Measurements from ENCODE around the gene OR7G2.

The OR7G2 gene

DNA sequence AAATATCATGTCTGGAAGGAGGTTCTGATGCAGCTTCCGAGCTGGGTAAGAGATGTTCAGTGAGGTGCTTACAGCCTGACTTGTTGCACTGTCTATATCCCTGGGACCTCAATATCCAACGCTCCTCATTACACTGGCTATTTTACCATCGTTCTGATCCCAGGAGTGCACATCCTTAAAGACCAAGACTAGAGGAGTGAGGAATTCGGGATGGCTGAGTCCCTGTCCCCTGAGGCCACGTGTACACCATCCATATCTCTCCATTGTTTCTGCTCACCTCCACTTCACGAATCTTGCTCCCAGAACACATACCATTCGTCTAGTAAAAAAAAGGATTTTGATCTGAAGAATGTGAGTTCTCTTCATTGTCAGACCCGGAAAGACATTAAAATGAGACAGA, at the start of gene OR7G2:
Gene OR7G2, minus strand, starts transcription at position 101 of the 400 bp plus-strand sequence. CDS start 4,232 bp downstream, outside the sequence.
- ChIA-PET CTCF (interaction anchor here (1.2 kb wide), 1 partner anchor 200 kb away, joined by 3 read pairs; no protein-coding TSS in a partner anchor), POLR2A (no interaction called here)

DNA sequence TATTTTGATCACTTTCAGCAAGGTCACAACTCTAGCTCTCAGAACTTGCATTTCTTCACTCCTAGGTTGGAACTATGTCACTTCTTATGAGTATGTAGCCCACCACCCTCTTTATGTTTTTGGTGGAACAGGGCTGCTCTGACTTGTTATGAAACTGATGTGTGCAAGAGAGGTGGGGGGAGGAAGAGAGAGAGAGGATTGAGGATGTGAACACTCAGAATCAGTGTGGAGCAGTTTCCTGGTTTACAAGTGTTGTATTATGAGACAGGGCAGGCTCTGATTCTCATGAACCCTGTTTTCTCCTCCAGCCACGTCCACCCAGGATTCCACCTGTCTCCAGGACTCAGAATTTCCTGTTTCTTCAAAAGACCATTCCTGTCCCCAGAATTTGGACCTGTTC, 49.0 kb upstream of the OR7G2 start:
- TF ChIP-seq ZNF384 (IDR thresholded peaks at IDR 0.05), result no peak
- TF ChIP-seq SP1 (IDR thresholded peaks at IDR 0.05), result no peak
- TF ChIP-seq HDGF (IDR thresholded peaks at IDR 0.05; ENCODE audit: borderline replicate concordance), result no peak
- no peak for TF ChIP-seq LEF1 (IDR thresholded peaks at IDR 0.05; ENCODE audit: borderline replicate concordance)
- TF ChIP-seq FOXM1 (IDR thresholded peaks at IDR 0.05; ENCODE audit: borderline replicate concordance), result no peak
- ChIA-PET CTCF (no interaction called here), POLR2A (no interaction called here)
- no peak for DNase-seq (ENCODE audit: extremely low spot score)

More for the DNA sequence above, at the start of gene OR7G2:
- no peak for DNase-seq (ENCODE audit: extremely low spot score)
- TF ChIP-seq ARNT (IDR thresholded peaks at IDR 0.05), result no peak
- TF ChIP-seq FOXA1 (IDR thresholded peaks at IDR 0.05), result no peak
- TF ChIP-seq SUZ12 (IDR thresholded peaks at IDR 0.05), result no peak
- TF ChIP-seq HDGF (IDR thresholded peaks at IDR 0.05; ENCODE audit: borderline replicate concordance), result no peak
- TF ChIP-seq CTBP1 (IDR thresholded peaks at IDR 0.05; ENCODE audit: borderline replicate concordance), result no peak
- no peak for TF ChIP-seq LEF1 (IDR thresholded peaks at IDR 0.05; ENCODE audit: borderline replicate concordance)
- TF ChIP-seq, protein P1, sequence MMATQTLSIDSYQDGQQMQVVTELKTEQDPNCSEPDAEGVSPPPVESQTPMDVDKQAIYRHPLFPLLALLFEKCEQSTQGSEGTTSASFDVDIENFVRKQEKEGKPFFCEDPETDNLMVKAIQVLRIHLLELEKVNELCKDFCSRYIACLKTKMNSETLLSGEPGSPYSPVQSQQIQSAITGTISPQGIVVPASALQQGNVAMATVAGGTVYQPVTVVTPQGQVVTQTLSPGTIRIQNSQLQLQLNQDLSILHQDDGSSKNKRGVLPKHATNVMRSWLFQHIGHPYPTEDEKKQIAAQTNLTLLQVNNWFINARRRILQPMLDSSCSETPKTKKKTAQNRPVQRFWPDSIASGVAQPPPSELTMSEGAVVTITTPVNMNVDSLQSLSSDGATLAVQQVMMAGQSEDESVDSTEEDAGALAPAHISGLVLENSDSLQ (IDR thresholded peaks at IDR 0.05), result no peak
- TF ChIP-seq ZNF384 (IDR thresholded peaks at IDR 0.05), result no peak
- TF ChIP-seq L3MBTL2 (conservative IDR thresholded peaks at IDR 0.05), result no peak
- no peak for TF ChIP-seq SP1 (IDR thresholded peaks at IDR 0.05)
- no peak for TF ChIP-seq FOXM1 (IDR thresholded peaks at IDR 0.05; ENCODE audit: borderline replicate concordance)
- TF ChIP-seq FOXK2 (IDR thresholded peaks at IDR 0.05), result no peak
- TF ChIP-seq TARDBP (IDR thresholded peaks at IDR 0.05), result no peak
- no peak for TF ChIP-seq NFRKB (IDR thresholded peaks at IDR 0.05)
- TF ChIP-seq ELF4 (IDR thresholded peaks at IDR 0.05), result no peak
- TF ChIP-seq BHLHE40 (IDR thresholded peaks at IDR 0.05; ENCODE audit: borderline replicate concordance), result no peak

DNA sequence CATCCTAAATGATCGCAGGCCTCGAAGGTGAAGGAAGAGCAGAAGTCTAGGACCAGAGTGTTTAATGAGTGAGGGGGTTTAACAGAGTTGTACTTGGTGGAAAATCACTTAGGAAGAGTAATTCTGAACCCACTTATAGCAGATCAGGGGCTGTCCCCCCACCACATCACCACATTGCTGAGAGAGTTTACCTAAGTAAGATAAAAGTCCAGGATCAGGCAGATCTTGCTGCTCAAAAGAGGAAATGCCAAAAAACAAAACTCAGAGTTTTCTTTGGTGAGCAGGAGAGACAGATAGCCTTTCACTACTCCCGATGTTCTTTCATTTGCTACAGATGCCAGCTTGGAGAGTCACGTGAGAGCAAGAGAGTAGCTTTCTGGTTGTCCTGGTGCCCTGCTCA, 48.3 kb upstream of the OR7G2 start:
- no peak for DNase-seq (ENCODE audit: extremely low spot score)
- ChIA-PET CTCF (no interaction called here), POLR2A (no interaction called here)
- TF ChIP-seq BHLHE40 (IDR thresholded peaks at IDR 0.05; ENCODE audit: borderline replicate concordance), result no peak
- TF ChIP-seq, protein P1 (IDR thresholded peaks at IDR 0.05), result no peak
- no peak for TF ChIP-seq SUZ12 (IDR thresholded peaks at IDR 0.05)
- no peak for TF ChIP-seq ELF4 (IDR thresholded peaks at IDR 0.05)
- no peak for TF ChIP-seq SP1 (IDR thresholded peaks at IDR 0.05)
- no peak for TF ChIP-seq ARNT (IDR thresholded peaks at IDR 0.05)
- no peak for TF ChIP-seq FOXA1 (IDR thresholded peaks at IDR 0.05)
- no peak for TF ChIP-seq HDGF (IDR thresholded peaks at IDR 0.05; ENCODE audit: borderline replicate concordance)
- no peak for TF ChIP-seq CTBP1 (IDR thresholded peaks at IDR 0.05; ENCODE audit: borderline replicate concordance)
- TF ChIP-seq L3MBTL2 (conservative IDR thresholded peaks at IDR 0.05), result no peak
- TF ChIP-seq FOXK2 (IDR thresholded peaks at IDR 0.05), result no peak
- no peak for TF ChIP-seq NFRKB (IDR thresholded peaks at IDR 0.05)
- no peak for TF ChIP-seq FOXM1 (IDR thresholded peaks at IDR 0.05; ENCODE audit: borderline replicate concordance)
- TF ChIP-seq ZNF384 (IDR thresholded peaks at IDR 0.05), result no peak

DNA sequence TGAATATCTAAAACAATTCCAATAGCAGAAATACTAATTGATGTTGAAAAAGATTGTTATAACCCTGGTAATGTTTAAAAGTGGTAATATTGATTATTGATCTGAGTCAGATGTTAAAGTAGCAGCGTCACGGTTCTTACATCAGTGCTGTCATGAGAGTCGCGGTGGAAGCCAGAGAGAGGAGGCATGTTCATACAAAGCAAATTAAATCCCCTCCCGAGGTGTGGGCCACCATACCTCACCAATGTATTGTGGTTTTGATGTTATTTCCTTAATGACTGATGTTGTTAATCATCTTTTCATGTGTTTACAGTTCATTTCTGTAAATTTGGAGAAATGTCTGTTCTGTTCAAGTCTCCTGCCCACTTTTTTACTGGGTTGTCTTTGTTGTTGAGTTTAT, 44.1 kb upstream of the OR7G2 start:
- POLR2A ChIA-PET, result no interaction called here
- no peak for TF ChIP-seq L3MBTL2 (conservative IDR thresholded peaks at IDR 0.05)
- no peak for TF ChIP-seq HDGF (IDR thresholded peaks at IDR 0.05; ENCODE audit: borderline replicate concordance)
- no peak for TF ChIP-seq NFRKB (IDR thresholded peaks at IDR 0.05)
- TF ChIP-seq ELF4 (IDR thresholded peaks at IDR 0.05), result no peak
- no peak for TF ChIP-seq FOXA1 (IDR thresholded peaks at IDR 0.05)
- TF ChIP-seq BHLHE40 (IDR thresholded peaks at IDR 0.05; ENCODE audit: borderline replicate concordance), result no peak
- no peak for TF ChIP-seq SP1 (IDR thresholded peaks at IDR 0.05)
- no peak for TF ChIP-seq SUZ12 (IDR thresholded peaks at IDR 0.05)
- no peak for TF ChIP-seq ARNT (IDR thresholded peaks at IDR 0.05)
- TF ChIP-seq TARDBP (IDR thresholded peaks at IDR 0.05), result no peak
- TF ChIP-seq FOXK2 (IDR thresholded peaks at IDR 0.05), result no peak
- no peak for TF ChIP-seq ZNF384 (IDR thresholded peaks at IDR 0.05)
- TF ChIP-seq CTBP1 (IDR thresholded peaks at IDR 0.05; ENCODE audit: borderline replicate concordance), result no peak
- TF ChIP-seq, protein P1 (IDR thresholded peaks at IDR 0.05), result no peak
- no peak for TF ChIP-seq FOXM1 (IDR thresholded peaks at IDR 0.05; ENCODE audit: borderline replicate concordance)
- TF ChIP-seq LEF1 (IDR thresholded peaks at IDR 0.05; ENCODE audit: borderline replicate concordance), result no peak
- CTCF ChIA-PET, result no interaction called here
- no peak for DNase-seq (ENCODE audit: extremely low spot score)

DNA sequence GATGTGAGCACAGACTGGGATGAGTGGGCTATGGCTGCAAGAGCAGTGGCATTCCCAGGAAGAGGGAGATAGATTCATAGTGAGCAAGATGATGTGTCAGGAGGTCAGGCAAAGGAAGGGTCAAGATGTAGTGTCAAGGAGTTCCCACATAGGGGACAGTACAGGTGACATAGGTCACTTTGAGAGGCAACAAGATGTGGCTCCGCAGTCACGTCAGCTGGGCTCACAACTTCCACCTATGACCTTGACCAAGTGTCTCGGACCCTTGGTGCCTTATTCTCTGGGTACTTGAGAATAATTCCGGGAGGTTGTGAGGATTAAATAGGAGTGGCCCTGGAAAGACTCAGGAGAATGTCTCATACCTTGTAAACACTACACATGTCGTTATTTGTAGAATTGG, 43.4 kb upstream of the OR7G2 start:
- TF ChIP-seq TARDBP (IDR thresholded peaks at IDR 0.05), result no peak
- no peak for TF ChIP-seq SP1 (IDR thresholded peaks at IDR 0.05)
- TF ChIP-seq FOXM1 (IDR thresholded peaks at IDR 0.05; ENCODE audit: borderline replicate concordance), result no peak
- TF ChIP-seq BHLHE40 (IDR thresholded peaks at IDR 0.05; ENCODE audit: borderline replicate concordance), result no peak
- POLR2A ChIA-PET, result no interaction called here
- CTCF ChIA-PET, result no interaction called here
- DNase-seq (ENCODE audit: extremely low spot score), result no peak

DNA sequence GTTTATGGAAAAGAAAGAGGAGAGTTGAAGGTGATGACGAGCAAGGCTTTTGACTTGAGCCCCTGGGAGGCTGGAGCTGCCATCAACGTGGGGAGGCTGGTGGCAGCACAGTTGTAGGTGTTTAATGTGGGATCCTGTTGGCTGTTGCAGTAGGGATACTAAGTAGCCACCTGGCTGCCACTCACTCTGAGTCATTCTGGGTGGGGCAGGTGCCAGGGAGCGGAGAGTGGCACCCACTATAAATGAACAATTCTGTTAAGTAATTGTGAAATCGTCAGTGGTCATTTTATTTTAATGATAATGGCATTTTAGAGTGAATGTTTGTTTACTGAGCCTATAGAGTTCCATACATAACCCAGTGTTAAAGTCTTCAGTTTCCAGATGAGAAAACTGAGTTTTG, 42.7 kb upstream of the OR7G2 start:
- DNase-seq (ENCODE audit: extremely low spot score), result no peak
- no peak for TF ChIP-seq FOXM1 (IDR thresholded peaks at IDR 0.05; ENCODE audit: borderline replicate concordance)
- TF ChIP-seq ZNF384 (IDR thresholded peaks at IDR 0.05), result no peak
- TF ChIP-seq LEF1 (IDR thresholded peaks at IDR 0.05; ENCODE audit: borderline replicate concordance), result no peak
- TF ChIP-seq, protein P1 (IDR thresholded peaks at IDR 0.05), result no peak
- no peak for TF ChIP-seq BHLHE40 (IDR thresholded peaks at IDR 0.05; ENCODE audit: borderline replicate concordance)
- CTCF ChIA-PET, result no interaction called here
- POLR2A ChIA-PET, result no interaction called here
